Measurements from ENCODE around the gene BCL2L11.

DNA sequence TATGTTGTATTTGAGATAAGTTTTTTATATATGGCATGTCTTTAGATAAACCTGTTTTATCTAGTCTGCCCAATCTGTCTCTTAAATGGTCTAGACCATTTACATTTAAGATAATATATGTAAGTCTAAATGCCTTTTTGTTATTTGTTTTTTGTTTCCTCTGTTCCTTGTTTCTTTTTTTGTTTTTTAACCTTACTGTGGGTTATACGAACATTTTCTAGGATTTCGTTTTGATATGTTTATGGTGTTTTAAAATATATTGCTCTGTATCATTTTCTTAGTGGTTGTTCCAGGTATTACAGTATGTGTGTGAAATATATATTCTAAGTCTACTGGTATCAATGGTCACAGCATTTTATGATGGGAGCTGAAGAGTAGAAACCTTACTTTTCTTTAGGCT, 13.3 kb downstream of the BCL2L11 start:
- TF ChIP-seq POLR2A (IDR thresholded peaks at IDR 0.05; ENCODE audit: low read depth, low read length) (no peak), POLR2AphosphoS5 (IDR thresholded peaks at IDR 0.05; ENCODE audit: low read depth, low read length) (no peak), TAF1 (IDR thresholded peaks at IDR 0.05; ENCODE audit: low read depth, low read length) (no peak), POU2F2 (IDR thresholded peaks at IDR 0.05; ENCODE audit: low read depth, low read length) (no peak)

All from GM12891 (cell line).